HEK293 (cell line): ENCODE results near the gene TMEM184A.

Source experiments
- YY1 ChIP-seq: fragments of 450-650 bp; formaldehyde crosslinking; IDR thresholded peaks from 2 replicates; pipeline ENCODE4 v1.5.1; 2018; ENCODE audit warnings: missing biosample characterization, missing genetic modification characterization
- ZBTB17 ChIP-seq: fragments of 450-650 bp; formaldehyde crosslinking; IDR thresholded peaks from 2 replicates; pipeline ENCODE4 v1.5.1; 2016; ENCODE audit warnings: missing biosample characterization, missing genetic modification characterization
- ZNF747 ChIP-seq: fragments of 450-650 bp; formaldehyde crosslinking; IDR thresholded peaks from 2 replicates; pipeline ENCODE4 v1.5.1; 2016; ENCODE audit warnings: missing biosample characterization, missing genetic modification characterization
- TF ChIP-seq, protein P1 (sequence below): fragments of 450-650 bp; formaldehyde crosslinking; IDR thresholded peaks from 2 replicates; pipeline ENCODE4 v1.5.1; 2016; ENCODE audit warnings: missing biosample characterization, missing genetic modification characterization, low read depth
- TF ChIP-seq, protein P2 (sequence below): fragments of 450-650 bp; formaldehyde crosslinking; IDR thresholded peaks from 2 replicates; pipeline ENCODE4 v1.5.1; 2016; ENCODE audit warnings: missing biosample characterization, missing genetic modification characterization
- TF ChIP-seq, protein P3 (sequence below): fragments of 450-650 bp; formaldehyde crosslinking; IDR thresholded peaks from 2 replicates; pipeline ENCODE4 v1.5.1; 2016; ENCODE audit warnings: missing biosample characterization, missing genetic modification characterization

DNA sequence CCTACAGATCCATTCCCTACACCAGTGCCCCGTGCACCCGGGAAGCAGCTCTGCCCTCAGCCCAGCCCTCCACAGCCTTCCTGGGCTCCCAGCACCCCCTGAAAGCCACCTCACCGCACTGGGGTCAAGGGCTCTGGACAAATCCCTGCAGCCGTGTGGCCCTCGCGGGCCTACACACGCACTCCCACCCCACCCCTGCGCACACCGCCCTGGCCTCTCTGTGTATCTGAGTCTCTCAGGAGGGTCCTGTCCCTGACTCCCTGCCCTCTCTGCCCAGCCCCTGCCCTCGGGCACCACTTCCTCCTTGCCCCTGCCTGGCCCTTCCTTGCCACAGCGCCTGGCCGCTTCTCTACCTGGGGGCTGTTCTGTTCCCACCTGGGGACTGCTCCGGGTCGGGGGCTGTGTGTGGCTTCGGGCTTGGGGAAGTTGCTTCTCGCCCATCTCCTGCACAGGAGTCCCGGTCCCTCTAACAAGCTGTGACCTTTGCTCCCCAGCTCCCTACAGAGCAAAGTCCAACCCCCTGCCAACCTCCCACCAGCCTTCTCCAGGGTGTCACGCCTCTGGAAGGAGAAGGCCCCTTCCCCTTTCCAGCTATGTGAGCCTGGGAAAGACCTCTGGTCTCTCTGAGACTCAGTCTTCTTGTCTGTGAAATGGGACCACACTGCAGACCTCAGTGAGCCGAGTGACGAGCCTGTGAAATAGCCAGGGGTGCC lies 1.5 kb downstream of the TMEM184A start:
- TF ChIP-seq, protein P1, sequence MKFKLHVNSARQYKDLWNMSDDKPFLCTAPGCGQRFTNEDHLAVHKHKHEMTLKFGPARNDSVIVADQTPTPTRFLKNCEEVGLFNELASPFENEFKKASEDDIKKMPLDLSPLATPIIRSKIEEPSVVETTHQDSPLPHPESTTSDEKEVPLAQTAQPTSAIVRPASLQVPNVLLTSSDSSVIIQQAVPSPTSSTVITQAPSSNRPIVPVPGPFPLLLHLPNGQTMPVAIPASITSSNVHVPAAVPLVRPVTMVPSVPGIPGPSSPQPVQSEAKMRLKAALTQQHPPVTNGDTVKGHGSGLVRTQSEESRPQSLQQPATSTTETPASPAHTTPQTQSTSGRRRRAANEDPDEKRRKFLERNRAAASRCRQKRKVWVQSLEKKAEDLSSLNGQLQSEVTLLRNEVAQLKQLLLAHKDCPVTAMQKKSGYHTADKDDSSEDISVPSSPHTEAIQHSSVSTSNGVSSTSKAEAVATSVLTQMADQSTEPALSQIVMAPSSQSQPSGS (tag by site-specific recombination) = no peak
- TF ChIP-seq ZNF747 = no peak
- TF ChIP-seq YY1 (tag by site-specific recombination) = no peak
- TF ChIP-seq, protein P2, sequence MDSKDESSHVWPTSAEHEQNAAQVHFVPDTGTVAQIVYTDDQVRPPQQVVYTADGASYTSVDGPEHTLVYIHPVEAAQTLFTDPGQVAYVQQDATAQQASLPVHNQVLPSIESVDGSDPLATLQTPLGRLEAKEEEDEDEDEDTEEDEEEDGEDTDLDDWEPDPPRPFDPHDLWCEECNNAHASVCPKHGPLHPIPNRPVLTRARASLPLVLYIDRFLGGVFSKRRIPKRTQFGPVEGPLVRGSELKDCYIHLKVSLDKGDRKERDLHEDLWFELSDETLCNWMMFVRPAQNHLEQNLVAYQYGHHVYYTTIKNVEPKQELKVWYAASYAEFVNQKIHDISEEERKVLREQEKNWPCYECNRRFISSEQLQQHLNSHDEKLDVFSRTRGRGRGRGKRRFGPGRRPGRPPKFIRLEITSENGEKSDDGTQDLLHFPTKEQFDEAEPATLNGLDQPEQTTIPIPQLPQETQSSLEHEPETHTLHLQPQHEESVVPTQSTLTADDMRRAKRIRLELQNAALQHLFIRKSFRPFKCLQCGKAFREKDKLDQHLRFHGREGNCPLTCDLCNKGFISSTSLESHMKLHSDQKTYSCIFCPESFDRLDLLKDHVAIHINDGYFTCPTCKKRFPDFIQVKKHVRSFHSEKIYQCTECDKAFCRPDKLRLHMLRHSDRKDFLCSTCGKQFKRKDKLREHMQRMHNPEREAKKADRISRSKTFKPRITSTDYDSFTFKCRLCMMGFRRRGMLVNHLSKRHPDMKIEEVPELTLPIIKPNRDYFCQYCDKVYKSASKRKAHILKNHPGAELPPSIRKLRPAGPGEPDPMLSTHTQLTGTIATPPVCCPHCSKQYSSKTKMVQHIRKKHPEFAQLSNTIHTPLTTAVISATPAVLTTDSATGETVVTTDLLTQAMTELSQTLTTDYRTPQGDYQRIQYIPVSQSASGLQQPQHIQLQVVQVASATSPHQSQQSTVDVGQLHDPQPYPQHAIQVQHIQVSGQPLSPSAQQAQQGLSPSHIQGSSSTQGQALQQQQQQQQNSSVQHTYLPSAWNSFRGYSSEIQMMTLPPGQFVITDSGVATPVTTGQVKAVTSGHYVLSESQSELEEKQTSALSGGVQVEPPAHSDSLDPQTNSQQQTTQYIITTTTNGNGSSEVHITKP (tag by site-specific recombination) = no peak
- TF ChIP-seq, protein P3, sequence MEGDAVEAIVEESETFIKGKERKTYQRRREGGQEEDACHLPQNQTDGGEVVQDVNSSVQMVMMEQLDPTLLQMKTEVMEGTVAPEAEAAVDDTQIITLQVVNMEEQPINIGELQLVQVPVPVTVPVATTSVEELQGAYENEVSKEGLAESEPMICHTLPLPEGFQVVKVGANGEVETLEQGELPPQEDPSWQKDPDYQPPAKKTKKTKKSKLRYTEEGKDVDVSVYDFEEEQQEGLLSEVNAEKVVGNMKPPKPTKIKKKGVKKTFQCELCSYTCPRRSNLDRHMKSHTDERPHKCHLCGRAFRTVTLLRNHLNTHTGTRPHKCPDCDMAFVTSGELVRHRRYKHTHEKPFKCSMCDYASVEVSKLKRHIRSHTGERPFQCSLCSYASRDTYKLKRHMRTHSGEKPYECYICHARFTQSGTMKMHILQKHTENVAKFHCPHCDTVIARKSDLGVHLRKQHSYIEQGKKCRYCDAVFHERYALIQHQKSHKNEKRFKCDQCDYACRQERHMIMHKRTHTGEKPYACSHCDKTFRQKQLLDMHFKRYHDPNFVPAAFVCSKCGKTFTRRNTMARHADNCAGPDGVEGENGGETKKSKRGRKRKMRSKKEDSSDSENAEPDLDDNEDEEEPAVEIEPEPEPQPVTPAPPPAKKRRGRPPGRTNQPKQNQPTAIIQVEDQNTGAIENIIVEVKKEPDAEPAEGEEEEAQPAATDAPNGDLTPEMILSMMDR (tag by site-specific recombination) = no peak
- TF ChIP-seq ZBTB17 = no peak
